HCT116 (cell line): ENCODE measurements around the gene METRN.
A peak's percentile ranks its signal among the peaks of the same experiment; 100 is the strongest.

Source experiments
- CBX3 ChIP-seq: IDR thresholded peaks from 2 replicates; pipeline ENCODE4 v1.6.1; 2012; ENCODE audit warnings: low read depth
- CTCF ChIP-seq, 3 experiments: fragments of 200-600 bp in 1 of 3; sonication (generic) in 1 of 3; IDR thresholded peaks in 2 of 3; conservative IDR thresholded peaks in 1 of 3; 2 replicates each; pipeline ENCODE4 v1.5.1; 2012 to 2017; ENCODE audit warnings: low read depth in 2 of 3, low read length in 2 of 3, antibody characterized with exemption in 1 of 3, borderline replicate concordance in 1 of 3, control low read depth in 1 of 3, mild to moderate bottlenecking in 1 of 3, mixed read lengths in 1 of 3, mixed run types in 1 of 3, moderate library complexity in 1 of 3; ENCODE audit not compliant: insufficient read depth in 1 of 3

DNA sequence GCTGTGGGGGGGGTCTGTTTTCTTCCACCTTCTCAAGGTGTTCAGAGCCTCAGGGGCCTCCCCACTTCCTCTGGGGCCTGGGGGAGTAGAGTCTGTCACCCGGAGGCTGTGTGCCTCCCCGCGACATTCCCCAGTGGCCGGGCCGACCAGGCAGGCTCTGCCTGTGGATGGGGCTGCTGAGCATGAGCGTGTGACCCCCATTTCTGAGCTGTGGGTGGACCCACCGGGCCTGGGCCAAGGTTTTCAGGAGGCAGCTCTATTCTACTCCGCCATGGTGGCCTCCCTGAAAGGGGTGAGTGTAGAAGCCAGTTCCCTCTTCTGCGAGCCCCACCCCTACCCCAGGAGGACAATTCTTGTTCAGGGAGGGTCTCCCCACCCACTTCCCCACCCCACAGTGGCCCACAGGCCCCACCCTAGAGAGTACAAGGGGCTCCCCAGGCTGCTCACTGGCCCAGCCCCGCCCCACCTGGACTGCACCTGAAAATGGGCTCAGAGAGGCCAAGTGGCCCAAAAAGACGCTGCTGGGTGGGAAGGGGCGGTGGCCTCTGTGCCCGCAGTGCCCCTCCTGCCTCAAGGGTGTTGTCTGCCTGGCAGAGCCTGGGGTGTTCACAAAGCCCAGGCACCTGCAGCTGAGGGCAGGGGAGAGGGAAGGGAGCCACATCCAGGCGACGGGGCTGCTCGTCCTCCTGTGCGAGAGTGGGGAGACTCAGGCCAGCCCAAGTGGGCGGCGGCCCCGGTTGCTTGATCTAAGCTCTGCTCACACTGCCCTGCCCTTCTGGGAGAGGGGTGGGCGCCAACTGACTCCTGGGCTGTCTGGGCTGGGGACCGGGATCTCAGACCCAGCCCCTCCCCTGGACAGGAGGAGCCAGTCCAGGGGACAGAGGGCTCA, 47.0 kb downstream of the METRN start:
- TF ChIP-seq CTCF (IDR thresholded peaks at IDR 0.05 in 2 of 3, conservative IDR thresholded peaks at IDR 0.05 in 1 of 3; ENCODE audit: borderline replicate concordance in 1 of 3, insufficient read depth in 1 of 3, low read depth in 2 of 3, low read length in 2 of 3) (0 out of 6 replicates have a peak, but pooled peaks of 1 of the 3 experiments have one; percentile 16), CBX3 (no peak)
